NOMO-1 treated with dmso at 0.1 percent for 144 hours (cell line): ENCODE measurements around the gene CCDC154.

Source experiments
- DNase-seq: peaks from one replicate; lab custom pipeline; 2025; ENCODE audit not compliant: unreplicated experiment; lab: John Stamatoyannopoulos, UW

Gene CCDC154

GRCh38 chr16:1425616-1426370, 18.6 kb downstream of the CCDC154 start:
- DNase-seq, result no peak

- no peak for DNase-seq
These were observed 20.3 kb downstream of the CCDC154 start for GRCh38 chr16:1424028-1424427.

GRCh38 chr16:1422076-1422475, 22.3 kb downstream of the CCDC154 start:
- DNase-seq, result no peak

GRCh38 chr16:1420111-1420539, 24.2 kb downstream of the CCDC154 start:
- DNase-seq, result no peak

- DNase-seq, result no peak
These were observed 27.8 kb downstream of the CCDC154 start for GRCh38 chr16:1416521-1416941.

- peak; percentile 5 for DNase-seq
These were observed 29.7 kb downstream of the CCDC154 start, which contains the start of gene UNKL for GRCh38 chr16:1414532-1415260. TSS of gene UNKL (minus strand) at chr16:1414704. CDS start at chr16:1414691, 13 bp downstream.

- peak; percentile 63 for DNase-seq
These were observed 30.4 kb downstream of the CCDC154 start for GRCh38 chr16:1413684-1414531.

GRCh38 chr16:1412847-1413246, 31.5 kb downstream of the CCDC154 start:
- no peak for DNase-seq

GRCh38 chr16:1408171-1408837, 36.1 kb downstream of the CCDC154 start:
- DNase-seq, result peak; percentile 65

GRCh38 chr16:1407753-1408152, 36.6 kb downstream of the CCDC154 start:
- DNase-seq, result no peak

- no peak for DNase-seq
These were observed 40.6 kb downstream of the CCDC154 start for GRCh38 chr16:1403733-1404132.

GRCh38 chr16:1403036-1403435, 41.3 kb downstream of the CCDC154 start:
- DNase-seq, result no peak

GRCh38 chr16:1401758-1402154, 42.6 kb downstream of the CCDC154 start:
- no peak for DNase-seq

- DNase-seq, result no peak
These were observed 43.1 kb downstream of the CCDC154 start for GRCh38 chr16:1401061-1401757.

GRCh38 chr16:1398826-1399581, 45.4 kb downstream of the CCDC154 start:
- no peak for DNase-seq

- no peak for DNase-seq
These were observed 46.0 kb downstream of the CCDC154 start for GRCh38 chr16:1398351-1398750.

- no peak for DNase-seq
These were observed 46.6 kb downstream of the CCDC154 start for GRCh38 chr16:1397779-1398178.

- DNase-seq, result no peak
These were observed 48.8 kb downstream of the CCDC154 start for GRCh38 chr16:1395444-1396031.

- DNase-seq, result no peak
These were observed 49.9 kb downstream of the CCDC154 start for GRCh38 chr16:1394367-1394951.
